Ishikawa (cell line): ENCODE results near the gene PRKCQ.
A peak's percentile ranks its signal among the peaks of the same experiment; 100 is the strongest.

Experiments
- CEBPB ChIP-seq: IDR thresholded peaks from 2 replicates; pipeline ENCODE4 v1.6.1; 2012
- CREB1 ChIP-seq: IDR thresholded peaks from 2 replicates; pipeline ENCODE4 v1.6.1; 2012; ENCODE audit warnings: low read depth
- EGR1 ChIP-seq: IDR thresholded peaks from 2 replicates; pipeline ENCODE4 v1.6.1; 2012
- EP300 ChIP-seq: IDR thresholded peaks from 2 replicates; pipeline ENCODE4 v1.6.1; 2012; ENCODE audit warnings: borderline replicate concordance
- FOXM1 ChIP-seq: IDR thresholded peaks from 2 replicates; pipeline ENCODE4 v1.6.1; 2012; ENCODE audit warnings: low read depth, borderline replicate concordance
- MAX ChIP-seq: IDR thresholded peaks from 2 replicates; pipeline ENCODE4 v1.6.1; 2012
- NFIC ChIP-seq: IDR thresholded peaks from 2 replicates; pipeline ENCODE4 v1.6.1; 2012
- RAD21 ChIP-seq: IDR thresholded peaks from 2 replicates; pipeline ENCODE4 v1.6.1; 2012; ENCODE audit warnings: low read depth
- REST ChIP-seq: IDR thresholded peaks from 2 replicates; pipeline ENCODE4 v1.6.1; 2012; ENCODE audit warnings: low read depth, mild to moderate bottlenecking
- TAF1 ChIP-seq: IDR thresholded peaks from 2 replicates; pipeline ENCODE4 v1.6.1; 2012; ENCODE audit warnings: low read depth, mild to moderate bottlenecking
- TCF12 ChIP-seq: IDR thresholded peaks from 2 replicates; pipeline ENCODE4 v1.6.1; 2012; ENCODE audit warnings: low read depth
- TEAD4 ChIP-seq: IDR thresholded peaks from 2 replicates; pipeline ENCODE4 v1.6.1; 2012
- USF1 ChIP-seq: IDR thresholded peaks from 2 replicates; pipeline ENCODE4 v1.6.1; 2012
- YY1 ChIP-seq: IDR thresholded peaks from 2 replicates; pipeline ENCODE4 v1.6.1; 2012; ENCODE audit warnings: low read depth
- ZBTB7A ChIP-seq: IDR thresholded peaks from 2 replicates; pipeline ENCODE4 v1.6.1; 2012; ENCODE audit warnings: low read depth

PRKCQ gene

DNA sequence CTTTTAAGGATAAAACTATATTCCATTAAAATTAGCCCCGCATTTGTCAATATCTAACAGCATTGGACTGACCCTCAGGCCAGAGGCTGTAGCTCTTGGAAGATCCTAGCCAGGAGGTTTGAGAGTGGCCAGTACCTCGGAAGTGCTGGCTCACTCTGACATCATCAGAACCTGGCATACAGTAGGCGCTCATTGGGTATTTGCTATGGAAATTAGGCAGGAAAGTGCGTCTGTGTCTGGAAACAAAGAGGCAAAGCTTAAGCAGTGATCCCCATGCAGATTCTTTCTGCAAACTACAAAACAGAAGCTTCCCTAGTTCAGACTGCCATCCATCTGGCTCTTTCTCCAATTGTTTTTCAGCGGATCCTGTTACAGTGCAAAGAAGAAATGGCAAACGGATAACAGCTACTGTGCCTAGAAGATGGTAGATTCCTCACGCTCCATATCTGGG is 1.7 kb upstream of the PRKCQ start:
- TF ChIP-seq TAF1 (no peak), EGR1 (no peak), CEBPB (no peak), TEAD4 (no peak), RAD21 (no peak)

GRCh38 chr10:6580279-6581029 is 378 bp upstream of the PRKCQ start:
- TF ChIP-seq RAD21 (peak; percentile 24; the same call in 1 of the 2 replicates), YY1 (no peak), EGR1 (no peak)

DNA sequence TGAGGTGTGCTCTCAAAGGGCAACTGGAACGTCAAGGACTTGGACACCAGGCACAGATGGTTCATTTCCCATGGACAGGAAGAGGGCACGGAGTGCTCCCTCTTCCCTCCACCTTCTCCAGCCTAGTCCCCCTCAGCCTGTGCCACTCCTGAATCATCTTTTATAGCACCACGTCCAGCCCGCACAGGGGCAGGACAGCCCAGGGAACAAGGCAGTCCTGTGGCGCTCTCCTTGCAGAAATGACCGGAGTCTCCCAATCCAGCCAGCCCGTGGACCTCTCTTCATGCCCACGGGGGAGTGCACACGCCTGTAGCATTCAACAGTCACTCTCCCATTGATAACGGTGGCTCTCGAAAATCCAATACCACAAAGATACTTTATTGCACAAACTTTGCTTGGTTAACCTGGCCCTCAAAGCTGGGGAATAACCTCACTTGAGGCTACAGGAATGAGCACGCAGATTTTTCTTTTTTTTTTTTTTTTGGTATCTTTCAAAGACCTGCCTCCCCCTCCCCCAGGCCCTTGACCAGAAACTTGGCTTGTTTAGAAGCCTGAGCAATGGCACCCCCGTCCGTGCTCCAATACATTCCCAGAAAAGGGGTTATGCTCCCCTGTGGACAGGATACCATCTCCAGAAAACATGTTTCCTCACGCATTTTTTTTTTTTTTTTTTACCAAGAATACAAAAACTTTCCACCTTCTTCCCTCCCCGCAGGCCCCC is 733 bp downstream of the PRKCQ start:
- TF ChIP-seq USF1 (no peak), MAX (no peak), NFIC (no peak)

GRCh38 chr10:6578795-6579182 is 1.3 kb downstream of the PRKCQ start:
- TF ChIP-seq NFIC: no peak
- TF ChIP-seq CREB1: no peak
- TF ChIP-seq EGR1: no peak
- TF ChIP-seq TEAD4: no peak
- no peak for TF ChIP-seq CEBPB
- no peak for TF ChIP-seq TCF12
- TF ChIP-seq RAD21: no peak
- no peak for TF ChIP-seq MAX
- no peak for TF ChIP-seq ZBTB7A
- no peak for TF ChIP-seq EP300
- no peak for TF ChIP-seq REST
- TF ChIP-seq TAF1: no peak

- TF ChIP-seq TEAD4 (no peak), RAD21 (no peak), NFIC (no peak), CREB1 (no peak), CEBPB (no peak), TAF1 (no peak), EP300 (no peak), REST (no peak), ZBTB7A (no peak)
These were observed 1.8 kb downstream of the PRKCQ start for GRCh38 chr10:6578251-6578771.

DNA sequence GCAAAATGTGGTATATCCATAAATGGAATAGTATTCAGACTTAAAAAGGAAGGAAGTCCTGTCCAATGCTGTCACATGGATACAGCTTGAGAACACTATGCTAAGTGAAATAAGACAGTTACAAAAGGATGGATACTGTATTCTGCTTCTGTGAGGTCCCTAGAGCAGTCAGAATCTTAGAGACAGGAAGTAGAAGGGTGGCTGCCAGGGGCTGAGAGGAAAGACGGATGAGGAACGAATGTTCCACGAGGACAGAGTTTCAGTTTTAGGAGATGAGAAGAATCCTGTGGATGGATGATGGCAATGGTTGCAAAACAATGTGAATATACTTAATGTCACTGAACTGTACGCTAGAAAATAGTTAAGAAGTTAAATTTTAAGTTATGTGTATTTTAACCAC is 3.8 kb downstream of the PRKCQ start:
- TF ChIP-seq EGR1 (no peak), ZBTB7A (no peak)

- TF ChIP-seq CREB1: no peak
- no peak for TF ChIP-seq YY1
- TF ChIP-seq TEAD4: no peak
- no peak for TF ChIP-seq ZBTB7A
- no peak for TF ChIP-seq TAF1
- no peak for TF ChIP-seq MAX
- TF ChIP-seq EGR1: no peak
- no peak for TF ChIP-seq TCF12
- TF ChIP-seq RAD21: no peak
- no peak for TF ChIP-seq NFIC
- TF ChIP-seq CEBPB: no peak
- no peak for TF ChIP-seq FOXM1
These were observed 5.4 kb downstream of the PRKCQ start for GRCh38 chr10:6574664-6575176.
